Measurements from ENCODE around the gene C3orf52. TPM values are rescaled to one million over a fixed set of nuclear protein-coding genes. Genes with fewer than 3 reads are reported as not detected.

Gene C3orf52
- total RNA-seq, 1 experiment from 2014 or later, result 14.3 TPM

- CTCF ChIA-PET, result interaction anchor here (1.3 to 2.5 kb wide), 2 partner anchors 21 to 161 kb away, joined by 4 to 5 read pairs; partner anchors contain the start of gene SLC9C1
- H3K27ac Mint-ChIP-seq, result no peak within 1 kb of the TSS
- no peak within 1 kb of the TSS for H3K4me3 Mint-ChIP-seq
- TF ChIP-seq ATF2 (CRISPR knock-in tag; IDR thresholded peaks at IDR 0.05; ENCODE audit: borderline replicate concordance, low read depth), result no peak
- no peak for TF ChIP-seq ESRRA (CRISPR knock-in tag; IDR thresholded peaks at IDR 0.05; ENCODE audit: borderline replicate concordance)
- TF ChIP-seq USF1 (CRISPR knock-in tag; IDR thresholded peaks at IDR 0.05), result no peak
- no peak for TF ChIP-seq OVOL2 (CRISPR knock-in tag; IDR thresholded peaks at IDR 0.05; ENCODE audit: borderline replicate concordance)
- no peak for TF ChIP-seq NR2C2 (CRISPR knock-in tag; IDR thresholded peaks at IDR 0.05)
- TF ChIP-seq ETV6 (CRISPR knock-in tag; IDR thresholded peaks at IDR 0.05), result no peak
- H3K27me3 Mint-ChIP-seq (ENCODE audit: low read depth), result no peaks in the 10 kb centered on the region
- H3K36me3 Mint-ChIP-seq, result peaks cover 4% of the 10 kb centered on the region; the same call in 1 of the 2 replicates
- DNase-seq (ENCODE audit: low spot score) (no peak), ATAC-seq (no peak)
- H3K4me1 Mint-ChIP-seq, result peaks cover 58% of the 10 kb centered on the region
- no peaks in the 10 kb centered on the region for H3K9me3 Mint-ChIP-seq
- POLR2A ChIA-PET, result no interaction called here
Measured at GRCh38 chr3:112132975-112133448, 46.8 kb downstream of the C3orf52 start, which contains the start of gene GCSAM. GCSAM (minus strand) TSS chr3:112133248; CDS start chr3:112133120, 128 bp downstream.

- H3K27me3 Mint-ChIP-seq (ENCODE audit: low read depth), result no peaks in the 10 kb centered on the region
- DNase-seq (ENCODE audit: low spot score), result no peak
- peaks cover 4% of the 10 kb centered on the region; the same call in 1 of the 2 replicates for H3K36me3 Mint-ChIP-seq
- no peaks in the 10 kb centered on the region for H3K9me3 Mint-ChIP-seq
- no peak overlapping the region for H3K4me3 Mint-ChIP-seq
- ChIA-PET CTCF (interaction anchor here (0.6 to 2.5 kb wide), 3 partner anchors 22 to 465 kb away, joined by 3 to 5 read pairs (median 3); partner anchors contain the start of gene SLC9C1), POLR2A (no interaction called here)
- H3K4me1 Mint-ChIP-seq, result peaks cover 57% of the 10 kb centered on the region
- no peak for ATAC-seq
- no peak overlapping the region for H3K27ac Mint-ChIP-seq
- TF ChIP-seq HMGXB4 (CRISPR knock-in tag; IDR thresholded peaks at IDR 0.05) (no peak), ELF4 (CRISPR knock-in tag; IDR thresholded peaks at IDR 0.05; ENCODE audit: low read depth) (no peak), STAT6 (CRISPR knock-in tag; conservative IDR thresholded peaks at IDR 0.05; ENCODE audit: low read depth) (no peak), ZNF317 (CRISPR knock-in tag; IDR thresholded peaks at IDR 0.05; ENCODE audit: borderline replicate concordance, low read depth) (no peak), TCF7 (CRISPR knock-in tag; IDR thresholded peaks at IDR 0.05; ENCODE audit: low read depth) (no peak), PRDM15 (CRISPR knock-in tag; IDR thresholded peaks at IDR 0.05) (no peak), ATF2 (CRISPR knock-in tag; IDR thresholded peaks at IDR 0.05; ENCODE audit: borderline replicate concordance, low read depth) (no peak), IRF1 (CRISPR knock-in tag; IDR thresholded peaks at IDR 0.05) (no peak), ZNF396 (CRISPR knock-in tag; IDR thresholded peaks at IDR 0.05; ENCODE audit: borderline replicate concordance) (no peak), ZNF416 (CRISPR knock-in tag; IDR thresholded peaks at IDR 0.05) (no peak), ZNF281 (CRISPR knock-in tag; IDR thresholded peaks at IDR 0.05) (no peak)
Measured at GRCh38 chr3:112133626-112134334, 47.6 kb downstream of the C3orf52 start.

Data from WTC11 (cell line).